ENCODE measurements around the gene PCGF5.
"Not testable (repeated sequence)": the region's sequence is repeated elsewhere in the genome, so short reads cannot be mapped to it uniquely, and the experiment has no call there.

PCGF5 gene

DNA sequence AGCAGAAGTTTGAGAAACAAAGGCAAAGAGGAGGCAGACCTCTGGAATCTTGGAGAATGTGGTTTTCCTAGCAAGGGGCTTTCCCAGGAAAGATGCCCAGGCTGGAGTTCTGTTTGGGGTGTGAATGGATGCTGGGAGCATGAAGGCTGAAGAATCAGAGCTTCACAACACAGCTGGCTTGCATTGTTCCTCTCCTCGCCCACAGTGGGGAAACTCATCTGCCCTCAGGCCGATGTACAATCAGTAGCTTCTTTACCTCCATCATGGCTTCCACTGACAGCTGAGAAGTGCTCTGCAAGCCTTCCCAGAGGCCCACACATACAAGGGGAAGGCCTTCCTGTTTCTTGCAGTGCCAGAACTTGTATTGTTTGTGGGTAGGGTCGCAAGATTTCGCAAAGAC, 98.9 kb downstream of the PCGF5 start:
- TF ChIP-seq, protein P1, sequence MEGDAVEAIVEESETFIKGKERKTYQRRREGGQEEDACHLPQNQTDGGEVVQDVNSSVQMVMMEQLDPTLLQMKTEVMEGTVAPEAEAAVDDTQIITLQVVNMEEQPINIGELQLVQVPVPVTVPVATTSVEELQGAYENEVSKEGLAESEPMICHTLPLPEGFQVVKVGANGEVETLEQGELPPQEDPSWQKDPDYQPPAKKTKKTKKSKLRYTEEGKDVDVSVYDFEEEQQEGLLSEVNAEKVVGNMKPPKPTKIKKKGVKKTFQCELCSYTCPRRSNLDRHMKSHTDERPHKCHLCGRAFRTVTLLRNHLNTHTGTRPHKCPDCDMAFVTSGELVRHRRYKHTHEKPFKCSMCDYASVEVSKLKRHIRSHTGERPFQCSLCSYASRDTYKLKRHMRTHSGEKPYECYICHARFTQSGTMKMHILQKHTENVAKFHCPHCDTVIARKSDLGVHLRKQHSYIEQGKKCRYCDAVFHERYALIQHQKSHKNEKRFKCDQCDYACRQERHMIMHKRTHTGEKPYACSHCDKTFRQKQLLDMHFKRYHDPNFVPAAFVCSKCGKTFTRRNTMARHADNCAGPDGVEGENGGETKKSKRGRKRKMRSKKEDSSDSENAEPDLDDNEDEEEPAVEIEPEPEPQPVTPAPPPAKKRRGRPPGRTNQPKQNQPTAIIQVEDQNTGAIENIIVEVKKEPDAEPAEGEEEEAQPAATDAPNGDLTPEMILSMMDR (IDR thresholded peaks at IDR 0.05; ENCODE audit: low read depth, low read length, missing control alignments): no peak
- H3K4me3 ChIP-seq (ENCODE audit: low read depth, low read length): no peak overlapping the region
- no peak for DNase-seq (ENCODE audit: low read depth)

DNA sequence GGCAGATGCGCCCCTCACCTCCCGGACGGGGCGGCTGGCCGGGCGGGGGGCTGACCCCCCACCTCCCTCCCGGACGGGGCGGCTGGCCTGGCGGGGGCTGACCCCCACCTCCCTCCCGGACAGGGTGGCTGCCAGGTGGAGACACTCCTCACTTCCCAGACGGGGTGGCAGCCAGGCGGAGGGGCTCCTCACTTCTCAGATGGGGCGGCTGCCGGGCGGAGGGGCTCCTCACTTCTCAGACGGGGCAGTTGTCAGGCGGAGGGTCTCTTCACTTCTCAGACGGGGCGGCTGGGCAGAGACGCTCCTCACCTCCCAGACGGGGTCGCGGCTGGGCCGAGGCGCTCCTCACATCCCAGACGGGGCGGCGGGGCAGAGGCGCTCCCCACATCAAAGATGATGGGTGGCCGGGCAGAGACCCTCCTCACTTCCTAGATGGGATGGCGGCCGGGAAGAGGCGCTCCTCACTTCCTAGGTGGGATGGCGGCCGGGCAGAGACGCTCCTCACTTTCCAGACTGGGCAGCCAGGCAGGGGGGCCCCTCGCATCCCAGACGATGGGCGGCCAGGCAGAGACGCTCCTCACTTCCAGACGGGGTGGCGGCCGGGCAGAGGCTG, 102.9 kb downstream of the PCGF5 start:
- not testable (repeated sequence) for DNase-seq (ENCODE audit: low read depth); H3K4me3 ChIP-seq (ENCODE audit: low read depth, low read length)

DNA sequence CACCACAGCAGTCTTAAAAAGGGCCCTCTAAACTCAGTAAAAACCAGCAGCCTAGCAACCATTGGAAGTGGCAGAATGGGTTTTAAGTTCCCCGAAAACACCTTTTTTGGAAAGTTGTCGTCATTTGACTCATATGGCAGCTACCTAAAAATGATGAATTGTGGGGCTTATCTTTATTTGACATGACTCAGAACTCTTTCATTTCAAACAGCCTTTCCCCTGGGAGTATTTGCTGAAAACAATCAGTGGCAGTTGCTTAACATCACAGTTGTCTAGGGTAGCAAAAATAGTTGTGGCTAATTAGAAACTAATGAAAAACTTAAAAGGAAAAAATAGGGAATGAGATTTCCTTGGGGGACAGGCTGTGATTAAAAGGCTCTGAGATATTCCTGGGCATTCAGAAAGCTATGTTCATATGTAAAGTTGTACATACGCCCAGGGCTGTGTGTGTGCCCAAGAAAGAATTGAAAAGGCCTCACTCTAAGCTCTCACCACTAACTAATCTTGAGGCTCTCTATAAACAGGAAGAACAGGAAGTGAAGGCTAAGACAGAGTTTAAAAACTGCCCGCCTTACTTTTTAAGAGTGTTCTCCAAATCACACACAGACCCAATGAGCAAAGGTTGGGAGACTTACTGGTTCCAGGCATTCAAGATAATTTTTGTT, 108.0 kb downstream of the PCGF5 start:
- no peak overlapping the region for H3K4me3 ChIP-seq (ENCODE audit: low read depth, low read length)
- DNase-seq (ENCODE audit: low read depth): no peak
- TF ChIP-seq, protein P1 (IDR thresholded peaks at IDR 0.05; ENCODE audit: low read depth, low read length, missing control alignments): no peak
